Left kidney (tissue), 2 donors: Measurements from ENCODE around the gene ZNF787. TPM values are rescaled to one million over a fixed set of nuclear protein-coding genes. Genes with fewer than 3 reads are reported as not detected.
A peak's percentile ranks its signal among the peaks of the same experiment; 100 is the strongest.

Experiments
- DNase-seq: peaks from one replicate; pipeline ENCODE4 v3.0.0-alpha.2; 2013
- polyA plus RNA-seq: library from polyadenylated mRNA; unstranded; fragments of 120-200 nt; gene quantifications from one replicate; pipeline ENCODE4 v1.2.1, GENCODE V29; 2013; ENCODE audit not compliant: insufficient read length

The ZNF787 gene
- polyA plus RNA-seq, 1 donor: 10.2 TPM

- DNase-seq: no peak
Observed at GRCh38 chr19:56088497-56089215, 32.4 kb downstream of the ZNF787 start.

DNA sequence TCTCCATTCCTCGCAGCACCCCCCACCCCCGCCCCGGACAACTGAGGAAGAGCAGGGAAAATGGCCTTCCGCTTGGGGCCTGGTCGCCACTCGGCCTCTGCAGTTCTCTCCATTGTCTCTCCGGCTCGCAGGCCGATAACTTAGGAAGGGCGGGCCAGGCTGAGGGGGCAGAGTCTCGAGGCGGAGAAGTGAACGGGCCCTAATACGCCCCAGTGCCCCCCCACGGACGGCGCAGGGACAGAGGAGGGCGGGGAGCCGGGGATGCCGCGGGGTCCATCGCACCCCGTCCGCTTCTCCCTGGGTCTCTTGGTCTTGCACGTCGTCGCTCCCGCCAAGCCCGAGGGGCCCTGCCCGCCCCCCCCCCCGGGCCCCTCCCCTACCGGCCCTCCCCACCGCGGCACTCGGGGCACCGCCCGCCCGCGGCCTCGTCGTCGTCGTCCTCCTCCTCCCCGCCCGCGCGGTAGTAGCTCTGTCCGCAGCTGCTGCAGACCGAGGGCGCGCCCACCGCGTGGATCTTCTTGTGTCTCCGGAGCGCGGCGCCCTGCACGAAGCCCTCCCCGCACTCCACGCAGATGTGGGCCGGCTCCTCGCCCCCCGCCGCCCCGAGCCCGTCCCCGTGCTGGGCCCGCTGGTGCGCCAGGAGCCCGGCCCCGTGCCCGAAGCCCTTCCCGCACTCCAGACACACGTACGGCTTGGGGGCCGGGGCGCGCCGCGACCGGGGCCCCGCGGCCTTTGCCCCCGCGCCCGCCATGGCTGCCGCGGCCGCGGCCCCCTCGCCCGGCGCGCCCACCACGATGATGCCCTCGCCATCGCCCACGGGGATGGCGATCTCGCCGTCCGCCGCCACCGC lies 33.2 kb downstream of the ZNF787 start:
- DNase-seq: no peak

- DNase-seq: no peak
Observed at GRCh38 chr19:56086671-56087430, 34.2 kb downstream of the ZNF787 start.

DNA sequence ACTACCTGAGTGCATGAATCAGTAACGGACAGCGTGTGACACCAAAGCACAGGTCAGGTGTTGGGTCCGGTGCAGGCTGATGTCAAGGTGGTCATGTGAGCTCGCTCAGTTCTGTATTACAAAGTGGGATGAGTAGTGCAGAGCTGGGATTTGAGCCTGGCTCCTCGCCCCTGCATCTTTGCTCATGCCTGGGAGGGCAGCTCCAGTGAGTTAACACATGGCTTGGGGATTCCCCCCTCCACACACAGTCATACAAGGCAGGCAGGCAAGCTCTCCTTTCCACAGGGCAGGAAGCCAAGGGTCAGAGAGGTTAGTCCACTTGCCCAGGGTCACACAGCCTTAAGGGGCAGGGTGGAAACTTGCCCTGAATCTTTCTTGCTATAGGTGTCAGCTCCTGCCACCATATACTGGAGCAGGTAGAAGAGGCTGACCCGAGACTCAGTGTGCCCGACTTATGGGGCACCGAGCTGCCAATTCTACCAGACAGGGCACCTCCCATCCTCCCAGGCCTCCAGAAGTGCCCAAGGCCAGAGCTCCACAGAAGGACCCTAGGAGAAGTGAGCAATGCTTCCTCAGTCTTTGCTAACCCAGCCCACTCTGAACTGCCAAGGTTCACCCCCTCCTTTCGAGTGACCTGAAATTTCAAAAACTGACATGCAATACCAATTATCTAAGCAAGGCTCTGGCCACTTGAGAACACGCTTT lies 35.4 kb downstream of the ZNF787 start:
- DNase-seq: no peak

DNA sequence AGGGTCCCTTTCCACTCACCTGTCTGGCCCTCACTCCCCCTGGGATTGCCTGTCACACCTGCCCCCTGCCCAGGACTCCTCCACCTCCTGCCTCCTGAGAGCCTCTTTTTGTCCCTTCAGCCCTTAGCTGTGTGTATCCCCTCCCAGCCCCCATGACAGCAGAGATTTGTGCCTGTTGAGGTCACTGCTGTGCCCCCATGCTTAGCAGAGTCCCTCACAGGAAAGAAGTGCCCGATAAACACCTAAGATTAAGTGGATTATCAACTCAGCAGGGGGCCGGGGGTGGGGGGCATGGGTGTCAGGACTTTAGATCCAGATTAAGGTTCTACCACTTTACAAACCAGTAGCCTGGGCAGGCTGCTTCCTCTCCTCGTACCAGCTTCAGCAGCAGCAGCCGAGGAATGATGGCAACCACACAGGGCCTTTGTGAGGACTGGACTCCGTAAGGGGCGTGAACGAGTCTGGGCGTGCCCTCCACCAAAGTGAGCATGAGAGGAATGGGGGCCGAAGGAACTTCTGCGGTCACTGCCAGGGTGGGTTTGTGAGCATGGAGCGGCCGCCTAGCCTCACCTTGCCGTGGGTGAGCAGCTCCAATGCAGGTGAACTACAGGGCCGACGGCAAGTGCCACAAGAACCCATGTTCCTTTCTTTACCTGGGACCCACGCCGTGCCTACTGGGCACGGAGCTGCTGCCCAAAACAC lies 36.1 kb downstream of the ZNF787 start:
- DNase-seq: no peak

DNA sequence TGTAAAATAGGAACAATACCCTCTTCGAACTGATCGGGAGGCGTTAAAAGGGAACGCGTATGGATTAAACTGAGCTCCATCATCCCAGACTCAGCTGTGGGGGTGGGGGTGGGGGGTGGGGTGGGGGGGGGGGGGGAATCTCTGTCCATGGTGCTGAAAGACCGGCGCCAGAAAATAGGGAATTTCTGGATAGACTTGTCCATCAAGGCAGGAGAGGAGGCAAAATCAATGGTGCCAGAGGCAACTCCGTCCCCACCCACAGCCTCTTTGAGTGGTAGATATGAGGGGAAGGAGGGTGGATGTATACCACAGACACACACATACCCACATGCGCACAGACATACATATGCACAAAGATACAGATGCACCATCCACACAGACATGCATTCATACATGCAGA lies 37.4 kb downstream of the ZNF787 start:
- DNase-seq: no peak

DNA sequence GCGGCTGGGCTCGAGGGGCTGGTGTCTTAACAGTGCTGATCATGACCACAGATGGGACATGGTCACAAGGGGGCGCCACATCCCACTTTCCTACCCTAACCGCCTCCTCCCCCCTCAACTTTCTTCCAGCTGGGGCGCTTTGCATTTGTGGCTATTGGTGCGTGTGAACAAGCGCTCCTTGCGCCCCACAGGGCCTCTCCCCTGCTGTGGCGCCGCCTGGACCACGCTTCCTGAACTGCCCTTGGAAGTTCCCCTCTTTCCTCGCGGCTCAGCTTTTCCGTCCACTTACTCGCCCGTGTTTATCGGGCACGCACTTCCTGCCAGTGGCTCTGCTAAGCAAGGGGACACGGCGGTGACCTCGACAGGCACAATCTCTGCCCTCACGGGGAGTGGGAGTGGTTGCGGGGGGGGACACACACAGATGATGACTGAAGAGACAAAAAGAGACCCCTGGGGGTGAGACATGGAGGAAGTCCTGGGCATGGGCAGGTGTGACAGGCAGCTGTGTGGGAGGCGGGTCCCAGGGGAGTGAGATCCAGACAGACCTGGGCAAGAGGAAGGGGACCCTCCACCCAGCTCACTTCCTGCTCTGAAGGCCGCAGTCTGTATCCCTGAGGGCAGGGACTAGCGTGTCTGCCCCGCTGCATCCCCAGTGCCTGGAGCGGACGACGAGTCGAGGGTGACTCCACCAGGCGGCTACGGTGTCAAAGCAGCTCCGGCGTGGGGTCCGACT lies 40.3 kb downstream of the ZNF787 start:
- DNase-seq: peak; percentile 72

DNA sequence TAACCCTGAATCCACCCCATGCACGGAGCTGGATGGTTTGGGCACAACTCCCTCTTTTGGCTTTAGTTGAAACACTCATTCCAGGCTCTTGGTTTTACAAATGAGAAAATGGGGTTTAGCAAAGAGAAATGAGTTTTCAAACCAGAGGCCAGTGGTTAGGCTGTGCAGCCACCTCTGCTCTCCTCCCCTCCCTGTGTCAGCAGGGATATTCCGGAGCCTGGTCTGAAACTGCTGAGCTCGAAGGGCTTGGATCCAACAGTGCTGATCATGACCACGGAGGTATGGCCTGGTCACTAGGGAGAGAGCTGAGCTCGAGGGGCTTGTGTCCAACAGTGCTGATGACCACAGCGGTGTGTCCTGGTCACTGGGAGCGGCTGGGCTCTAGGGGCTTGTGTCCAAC lies 41.5 kb downstream of the ZNF787 start:
- no peak for DNase-seq

- DNase-seq: peak; percentile 37
Observed at GRCh38 chr19:56076498-56076897, 44.6 kb downstream of the ZNF787 start.

DNA sequence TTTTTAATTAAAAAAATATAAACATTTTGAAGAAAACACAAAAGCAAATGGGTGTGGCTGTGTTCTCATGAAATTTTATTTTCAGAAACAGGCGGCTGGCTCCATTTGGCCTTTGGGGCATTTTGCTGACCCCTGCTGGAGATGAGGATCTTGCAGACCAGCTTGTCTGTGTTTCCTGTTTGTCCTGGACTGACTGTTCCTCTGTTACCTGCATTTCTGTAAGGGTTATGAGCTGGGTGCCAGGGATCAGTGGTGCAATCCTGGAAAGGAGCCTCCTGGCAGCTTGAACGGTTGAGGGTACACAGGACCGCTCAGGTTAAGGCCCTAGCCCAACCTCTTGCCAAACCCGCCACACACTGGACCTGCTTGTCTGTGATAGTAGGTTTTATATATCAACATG lies 49.9 kb downstream of the ZNF787 start:
- no peak for DNase-seq

DNA sequence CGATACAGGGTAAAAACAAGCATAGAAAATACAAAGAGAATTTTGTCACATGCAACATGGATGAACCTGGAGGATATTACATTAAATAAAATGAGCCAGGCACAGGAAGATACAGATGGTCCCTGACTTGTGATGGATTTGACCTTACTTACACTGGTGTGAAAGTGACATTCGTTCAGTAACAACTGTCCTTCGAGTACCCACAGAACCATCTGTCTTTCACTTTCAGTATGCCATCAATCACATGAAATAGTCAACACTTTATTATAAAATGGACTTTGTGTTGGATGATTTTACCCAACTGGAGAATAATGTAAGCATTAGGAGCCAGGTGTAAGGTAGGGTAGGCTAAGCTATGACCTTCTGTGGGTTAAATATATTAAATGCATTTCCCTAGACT lies 51.5 kb downstream of the ZNF787 start:
- no peak for DNase-seq

- DNase-seq: peak; percentile 61
Observed at GRCh38 chr19:56066152-56067023, 54.7 kb downstream of the ZNF787 start.

DNA sequence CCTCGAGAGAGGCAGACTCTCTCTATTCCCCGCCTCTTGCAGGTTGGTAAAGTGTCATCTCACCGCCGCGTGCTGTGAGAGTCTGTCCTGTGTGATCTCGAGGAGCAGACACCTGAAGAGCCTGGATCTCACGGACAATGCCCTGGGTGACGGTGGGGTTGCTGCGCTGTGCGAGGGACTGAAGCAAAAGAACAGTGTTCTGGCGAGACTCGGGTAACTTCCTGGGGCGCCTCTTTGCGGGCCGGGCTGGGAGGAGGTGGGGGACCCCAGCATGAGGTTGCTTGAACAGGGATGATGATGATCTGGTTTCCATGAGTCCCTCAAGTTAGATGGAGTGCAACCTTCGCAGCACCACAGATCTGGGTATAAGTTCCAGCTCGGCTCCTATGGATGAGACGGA lies 67.5 kb downstream of the ZNF787 start:
- DNase-seq: no peak

Other genes starting within 250 kb of the ZNF787 start
- not detected for gene NLRP13, start 189.0 kb downstream of the ZNF787 start, polyA plus RNA-seq
- gene NLRP8, start 173.5 kb downstream of the ZNF787 start, polyA plus RNA-seq: 0.03 TPM
- not detected for gene NLRP5, start 134.5 kb downstream of the ZNF787 start, polyA plus RNA-seq
- 28.5 TPM for gene ZNF444, start 20.0 kb upstream of the ZNF787 start, polyA plus RNA-seq
- gene GALP, start 54.7 kb upstream of the ZNF787 start, polyA plus RNA-seq: not detected
- 0.13 TPM for gene ZSCAN5B, start 76.5 kb upstream of the ZNF787 start, polyA plus RNA-seq
- not detected for gene ZSCAN5C, start 81.0 kb upstream of the ZNF787 start, polyA plus RNA-seq
- 5.0 TPM for gene EDDM13, start 151.5 kb upstream of the ZNF787 start, polyA plus RNA-seq
- 21.3 TPM for gene ZSCAN5A, start 193.5 kb upstream of the ZNF787 start, polyA plus RNA-seq